Kidney (tissue), 14 donors: ENCODE results near the gene MPO. TPM values are rescaled to one million over a fixed set of nuclear protein-coding genes. Genes with fewer than 3 reads are reported as not detected.
A peak's percentile ranks its signal among the peaks of the same experiment; 100 is the strongest.

Experiments used
- DNase-seq, 5 donors: peaks; one replicate each; pipeline ENCODE4 v3.0.0-alpha.2; 2013 to 2020
- FAIRE-seq: peaks from 2 replicates; lab custom pipeline; 2012; peaks lifted over from hg19 to GRCh38; lab: Jason Lieb, UNC
- H3K27ac ChIP-seq, 2 donors: one replicate each; pipeline ENCODE4 v1.7.0; 2013; ENCODE audit warnings: low read depth in 2 of 2, low read length in 2 of 2, inconsistent platforms in 1 of 2
- H3K27me3 ChIP-seq: one replicate; pipeline ENCODE4 v1.7.1; 2013; ENCODE audit warnings: low read length, inconsistent platforms; ENCODE audit not compliant: control insufficient read depth, insufficient read depth
- H3K36me3 ChIP-seq, 3 donors: one replicate each; pipeline versions ENCODE4 v1.7.0 to v1.7.1; 2013; ENCODE audit warnings: low read length in 3 of 3, control low read depth in 1 of 3, inconsistent platforms in 1 of 3; ENCODE audit not compliant: insufficient read depth in 3 of 3, control insufficient read depth in 2 of 3
- H3K4me1 ChIP-seq, 3 donors: one replicate each; pipeline versions ENCODE4 v1.7.0 to v1.7.1; 2013; ENCODE audit warnings: low read length in 3 of 3, inconsistent platforms in 1 of 3, low read depth in 1 of 3; ENCODE audit not compliant: control insufficient read depth in 2 of 3, insufficient read depth in 2 of 3
- H3K4me3 ChIP-seq, 3 donors: one replicate each; pipeline versions ENCODE4 v1.7.0 to v1.8.1; 2013; ENCODE audit warnings: low read length in 3 of 3, control low read depth in 1 of 3, inconsistent platforms in 1 of 3
- H3K9ac ChIP-seq, 3 donors: one replicate each; pipeline versions ENCODE4 v1.7.0 to v1.7.1; 2013; ENCODE audit warnings: low read length in 3 of 3, control low read depth in 1 of 3, inconsistent platforms in 1 of 3
- H3K9me3 ChIP-seq, 3 donors: one replicate each; pipeline versions ENCODE4 v1.7.0 to v1.7.1; 2013; ENCODE audit warnings: low read length in 3 of 3, control low read depth in 1 of 3, inconsistent platforms in 1 of 3; ENCODE audit not compliant: control insufficient read depth in 2 of 3, insufficient read depth in 1 of 3
- intact Hi-C: fragments of 100-400 bp; cut with DNase I; formaldehyde crosslinking; loops from one replicate; pipeline ENCODE4 v1.11.1; 2022
- polyA plus RNA-seq: library from polyadenylated mRNA; stranded (reverse); fragments of 350-450 nt; fragmentation: Illumina TruSeq; extraction: RNeasy Lipid Tissue Mini Kit (QIAGEN cat#74804); gene quantifications from one replicate; pipeline ENCODE4 v1.2.3, GENCODE V29; 2014; ENCODE audit warnings: low read depth, low replicate concordance; ENCODE audit not compliant: insufficient read depth
- total RNA-seq: library from RNA; stranded (reverse); fragmentation: NEBNext Ultra II Directional; extraction: Animal tissue kit (Norgen Biotek cat#: 25700); gene quantifications from one replicate; pipeline ENCODE4 v1.2.1, GENCODE V29; 2021
- TF ChIP-seq, protein P1 (sequence below): IDR thresholded peaks from 3 replicates; pipeline ENCODE4 v1.5.1; 2012; ENCODE audit warnings: mild to moderate bottlenecking, moderate library complexity, borderline replicate concordance; ENCODE audit not compliant: insufficient read depth; ENCODE audit errors: extremely low read depth
- donor health status: control.
- donor health status: control.
- donor health status: control.
- donor health status: control.
- donor health status: control.
- donor health status: DM: yes; HTN: yes; CAD: no.
- donor health status: Normal renal cell carcinoma (clear cell type).

Gene MPO
- total and polyA plus RNA-seq, 2 donors from 2014 or later, result 0.47 TPM; not detected in 1

GRCh38 chr17:58308173-58308984 is 27.6 kb upstream of the MPO start:
- H3K4me1 ChIP-seq, result no peaks in the 10 kb centered on the region
- H3K27me3 ChIP-seq, result no peaks in the 10 kb centered on the region
- H3K27ac ChIP-seq, result no peak overlapping the region
- DNase-seq (peak in 3 of 5 donors; percentile 16 to 72 (median 42)), FAIRE-seq (no peak)
- intact Hi-C loops, result loop anchor here (10.0 kb wide), 1 partner anchor 136 kb away; no protein-coding TSS in a partner anchor
- H3K9me3 ChIP-seq, result no peaks in the 10 kb centered on the region
- TF ChIP-seq, protein P1, sequence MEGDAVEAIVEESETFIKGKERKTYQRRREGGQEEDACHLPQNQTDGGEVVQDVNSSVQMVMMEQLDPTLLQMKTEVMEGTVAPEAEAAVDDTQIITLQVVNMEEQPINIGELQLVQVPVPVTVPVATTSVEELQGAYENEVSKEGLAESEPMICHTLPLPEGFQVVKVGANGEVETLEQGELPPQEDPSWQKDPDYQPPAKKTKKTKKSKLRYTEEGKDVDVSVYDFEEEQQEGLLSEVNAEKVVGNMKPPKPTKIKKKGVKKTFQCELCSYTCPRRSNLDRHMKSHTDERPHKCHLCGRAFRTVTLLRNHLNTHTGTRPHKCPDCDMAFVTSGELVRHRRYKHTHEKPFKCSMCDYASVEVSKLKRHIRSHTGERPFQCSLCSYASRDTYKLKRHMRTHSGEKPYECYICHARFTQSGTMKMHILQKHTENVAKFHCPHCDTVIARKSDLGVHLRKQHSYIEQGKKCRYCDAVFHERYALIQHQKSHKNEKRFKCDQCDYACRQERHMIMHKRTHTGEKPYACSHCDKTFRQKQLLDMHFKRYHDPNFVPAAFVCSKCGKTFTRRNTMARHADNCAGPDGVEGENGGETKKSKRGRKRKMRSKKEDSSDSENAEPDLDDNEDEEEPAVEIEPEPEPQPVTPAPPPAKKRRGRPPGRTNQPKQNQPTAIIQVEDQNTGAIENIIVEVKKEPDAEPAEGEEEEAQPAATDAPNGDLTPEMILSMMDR, result no peak
- no peak overlapping the region for H3K4me3 ChIP-seq
- H3K9ac ChIP-seq, result no peak overlapping the region
- H3K36me3 ChIP-seq, result peaks cover 0 to 2% (median 0%) of the 10 kb centered on the region in 3 donors

GRCh38 chr17:58307468-58308172 is 26.9 kb upstream of the MPO start:
- Histone ChIP-seq H3K27ac (no peak overlapping the region), H3K9me3 (no peaks in the 10 kb centered on the region), H3K4me3 (no peak overlapping the region), H3K27me3 (no peaks in the 10 kb centered on the region), H3K4me1 (no peaks in the 10 kb centered on the region), H3K36me3 (peaks cover 0 to 2% (median 0%) of the 10 kb centered on the region in 3 donors), H3K9ac (no peak overlapping the region)
- TF ChIP-seq, protein P1, result no peak
- DNase-seq, result peak in 1 of 5 donors; percentile 34
- intact Hi-C loops, result loop anchor here (10.0 kb wide), 1 partner anchor 137 kb away; no protein-coding TSS in a partner anchor
- no peak for FAIRE-seq

DNA sequence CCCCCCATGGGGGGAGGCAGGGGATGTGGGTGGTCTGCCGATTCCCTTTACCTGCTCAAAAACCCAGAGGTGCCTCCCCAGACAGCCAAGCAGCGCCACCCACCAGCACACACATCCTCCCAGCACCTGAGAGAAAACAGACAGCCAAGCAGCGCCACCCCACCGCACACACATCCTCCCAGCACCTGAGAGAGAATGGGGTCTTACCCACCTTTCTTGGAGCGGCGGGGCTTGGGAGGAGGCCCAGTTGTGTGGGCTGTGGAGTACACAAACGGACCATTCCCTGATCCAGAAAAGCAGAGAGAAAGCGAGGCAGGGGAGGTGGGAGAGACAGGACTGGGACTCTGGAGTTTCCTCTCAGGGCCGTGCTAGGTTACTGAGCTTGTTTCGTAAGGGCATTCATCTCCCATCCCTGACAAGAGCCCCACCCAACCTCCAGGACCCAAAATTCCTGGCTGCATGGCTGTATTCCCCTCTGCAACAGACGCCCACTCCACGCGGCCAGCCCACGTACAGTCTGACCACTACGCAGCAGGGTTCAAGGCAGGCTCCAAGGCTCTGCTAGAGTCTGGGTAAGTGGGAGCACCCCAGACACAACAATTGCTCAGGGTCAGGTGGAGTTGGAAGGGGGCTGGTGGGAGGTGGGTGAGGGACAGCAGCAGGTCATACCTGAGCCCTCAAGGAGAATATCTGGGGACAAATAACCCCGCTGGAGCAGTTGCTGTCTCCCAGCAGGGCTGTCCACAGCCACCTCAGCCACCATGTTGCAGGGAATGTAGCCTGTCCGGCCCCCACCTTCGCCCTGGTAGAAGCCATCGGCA is 25.6 kb upstream of the MPO start:
- H3K9me3 ChIP-seq, result no peaks in the 10 kb centered on the region
- no peaks in the 10 kb centered on the region for H3K27me3 ChIP-seq
- no peak overlapping the region for H3K4me3 ChIP-seq
- TF ChIP-seq, protein P1, result no peak
- no peak overlapping the region for H3K27ac ChIP-seq
- H3K9ac ChIP-seq, result no peak overlapping the region
- FAIRE-seq (no peak), DNase-seq (peak in 3 of 5 donors; percentile 8 to 55 (median 26))
- intact Hi-C loops, result loop anchor here (10.0 kb wide), 1 partner anchor 138 kb away; no protein-coding TSS in a partner anchor
- H3K36me3 ChIP-seq, result peaks cover 0 to 2% (median 0%) of the 10 kb centered on the region in 3 donors
- H3K4me1 ChIP-seq, result no peaks in the 10 kb centered on the region
